Endothelial cell (in vitro differentiated cells): Measurements from ENCODE around the gene LYZL2. TPM values are rescaled to one million over a fixed set of nuclear protein-coding genes. Genes with fewer than 3 reads are reported as not detected.
"Not testable (repeated sequence)": the region's sequence is repeated elsewhere in the genome, so short reads cannot be mapped to it uniquely, and the experiment has no call there.

ENCODE experiments used
- DNase-seq: peaks from one replicate; pipeline ENCODE4 v3.0.0; 2021; ENCODE audit warnings: low spot score
- H3K27ac Mint-ChIP-seq: one replicate; pipeline ENCODE4 v1.8.0; 2021; ENCODE audit warnings: mixed read lengths, inconsistent platforms; ENCODE audit not compliant: unreplicated experiment
- H3K27me3 Mint-ChIP-seq: one replicate; pipeline ENCODE4 v1.8.0; 2021; ENCODE audit warnings: mild to moderate bottlenecking, moderate library complexity, mixed read lengths, inconsistent platforms; ENCODE audit not compliant: unreplicated experiment
- H3K36me3 Mint-ChIP-seq: one replicate; pipeline ENCODE4 v1.8.0; 2021; ENCODE audit warnings: mild to moderate bottlenecking, low read depth, mixed read lengths, inconsistent platforms; ENCODE audit not compliant: unreplicated experiment
- H3K4me1 Mint-ChIP-seq: one replicate; pipeline ENCODE4 v1.8.0; 2021; ENCODE audit warnings: mild to moderate bottlenecking, mixed read lengths, inconsistent platforms; ENCODE audit not compliant: unreplicated experiment
- H3K4me3 Mint-ChIP-seq: one replicate; pipeline ENCODE4 v1.8.0; 2021; ENCODE audit warnings: mild to moderate bottlenecking, mixed read lengths, inconsistent platforms; ENCODE audit not compliant: unreplicated experiment
- H3K9me3 Mint-ChIP-seq: one replicate; pipeline ENCODE4 v1.8.0; 2021; ENCODE audit warnings: mixed read lengths, inconsistent platforms; ENCODE audit not compliant: unreplicated experiment
- CTCF ChIP-seq: fragments of 200-600 bp; sonication (generic); IDR thresholded peaks from one replicate; pipeline ENCODE4 v1.5.0; 2021; ENCODE audit warnings: antibody characterized with exemption; ENCODE audit not compliant: unreplicated experiment
- long read RNA-seq: library from polyadenylated mRNA; unstranded; transcript quantifications from one replicate; pipeline ENCODE4 v2.0.0, GENCODE V29; 2020; ENCODE audit not compliant: unreplicated experiment
- total RNA-seq: library from RNA; stranded (reverse); fragmentation: NEBNext Ultra II Directional; extraction: Animal tissue kit (Norgen Biotek cat#: 25700); gene quantifications from one replicate; pipeline ENCODE4 v1.2.1, GENCODE V29; 2021; ENCODE audit not compliant: unreplicated experiment

LYZL2 gene
- not detected for total RNA-seq
- long read RNA-seq = 0 reads

DNA sequence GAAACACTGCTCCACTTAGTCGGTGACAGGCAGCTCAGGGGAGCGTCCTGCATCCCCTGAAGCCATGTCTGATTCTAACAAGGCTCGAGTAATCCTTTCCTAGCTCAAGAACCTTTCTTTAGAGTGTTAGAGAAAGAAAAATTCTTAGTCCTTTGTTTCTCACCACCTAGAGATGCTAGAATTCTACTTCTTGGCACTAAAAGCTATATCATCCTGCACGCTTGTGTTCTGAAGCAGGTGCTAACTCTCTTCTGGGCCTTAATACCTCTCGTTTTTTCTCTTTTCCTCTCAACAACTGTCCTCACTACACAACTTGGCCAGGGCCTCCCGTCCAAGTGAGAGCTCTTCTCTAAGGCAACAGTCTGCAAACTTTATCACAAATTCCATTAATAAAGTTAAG, at the start of gene LYZL2:
LYZL2 (minus strand) TSS at position 101 of the 400 bp plus-strand sequence. CDS start 2,838 bp downstream, outside the sequence.
- no peaks in the 10 kb centered on the region for H3K27me3 Mint-ChIP-seq
- no peaks in the 10 kb centered on the region for H3K9me3 Mint-ChIP-seq
- no peak within 1 kb of the TSS for H3K4me3 Mint-ChIP-seq
- peaks cover 4% of the 10 kb centered on the region for H3K4me1 Mint-ChIP-seq
- H3K27ac Mint-ChIP-seq = no peak within 1 kb of the TSS
- no peaks in the 10 kb centered on the region for H3K36me3 Mint-ChIP-seq
- no peak for DNase-seq
- TF ChIP-seq CTCF = no peak

DNA sequence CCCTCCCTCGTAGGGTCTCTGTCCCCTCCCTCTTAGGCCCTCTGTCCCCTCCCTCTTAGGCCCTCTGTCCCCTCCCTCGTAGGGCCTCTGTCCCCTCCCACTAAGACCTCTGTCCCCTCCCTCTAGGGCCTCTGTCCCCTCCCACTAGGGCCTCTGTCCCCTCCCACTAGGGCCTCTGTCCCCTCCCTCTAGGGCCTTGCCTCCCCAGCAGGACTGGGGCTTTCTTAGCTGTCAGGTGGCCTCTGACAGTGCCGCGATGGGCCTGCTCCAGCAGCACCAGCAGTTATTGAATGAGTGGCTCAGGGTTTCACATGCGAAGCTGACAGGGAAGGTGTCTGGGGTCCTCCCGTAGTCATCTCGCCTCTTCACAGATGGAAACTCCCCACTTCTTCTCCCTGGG, 48.1 kb upstream of the LYZL2 start:
- not testable (repeated sequence) for H3K27me3 Mint-ChIP-seq, H3K36me3 Mint-ChIP-seq, DNase-seq, H3K27ac Mint-ChIP-seq, H3K4me3 Mint-ChIP-seq, H3K4me1 Mint-ChIP-seq, H3K9me3 Mint-ChIP-seq

DNA sequence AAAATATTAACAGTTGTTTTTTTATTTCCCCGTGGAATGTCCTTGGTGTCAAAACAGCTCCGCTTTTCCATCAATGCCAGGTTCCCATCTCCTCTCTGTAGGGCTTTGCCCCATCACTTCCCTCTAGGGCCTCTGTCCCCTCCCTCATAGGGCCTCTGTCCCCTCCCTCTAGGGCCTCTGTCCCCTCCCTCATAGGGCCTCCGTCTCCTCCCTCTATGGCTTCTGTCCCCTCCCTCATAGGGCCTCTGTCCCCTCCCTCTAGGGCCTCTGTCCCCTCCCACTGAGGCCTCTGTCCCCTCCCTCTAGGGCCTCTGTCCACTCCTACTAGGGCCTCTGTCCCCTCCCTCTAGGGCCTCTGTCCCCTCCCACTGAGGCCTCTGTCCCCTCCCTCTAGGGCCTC, 47.6 kb upstream of the LYZL2 start:
- not testable (repeated sequence) for H3K4me1 Mint-ChIP-seq, H3K36me3 Mint-ChIP-seq, H3K4me3 Mint-ChIP-seq, H3K9me3 Mint-ChIP-seq, H3K27ac Mint-ChIP-seq, H3K27me3 Mint-ChIP-seq, DNase-seq

GRCh38 chr10:30675791-30676718, 46.5 kb upstream of the LYZL2 start:
- H3K36me3 Mint-ChIP-seq = no peaks in the 10 kb centered on the region
- no peaks in the 10 kb centered on the region for H3K9me3 Mint-ChIP-seq
- no peak for DNase-seq
- TF ChIP-seq CTCF = no peak
- no peaks in the 10 kb centered on the region for H3K4me1 Mint-ChIP-seq
- H3K4me3 Mint-ChIP-seq = no peak overlapping the region
- H3K27me3 Mint-ChIP-seq = peaks cover 1% of the 10 kb centered on the region
- H3K27ac Mint-ChIP-seq = no peak overlapping the region

DNA sequence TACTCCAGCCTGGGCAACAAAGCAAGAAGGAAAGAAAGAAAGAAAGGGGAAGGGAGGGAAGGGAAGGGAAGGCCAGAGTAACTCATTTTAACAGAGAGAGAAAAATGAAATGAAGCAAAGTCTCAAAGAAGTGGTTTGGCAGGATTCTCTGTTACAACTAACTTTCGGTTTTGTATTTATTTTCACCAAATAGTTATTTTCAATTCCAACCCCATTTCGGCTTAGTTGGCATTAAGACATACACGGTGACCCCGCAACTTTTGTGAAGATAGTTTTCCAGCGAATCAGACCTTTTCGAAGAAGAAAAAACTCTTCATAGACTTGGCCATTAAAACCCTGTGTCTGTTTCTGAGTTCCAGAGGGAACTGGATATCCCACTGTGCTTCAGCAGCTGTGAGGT, 45.2 kb upstream of the LYZL2 start:
- no peak overlapping the region for H3K27ac Mint-ChIP-seq
- H3K9me3 Mint-ChIP-seq = no peaks in the 10 kb centered on the region
- peaks cover 5% of the 10 kb centered on the region for H3K4me1 Mint-ChIP-seq
- H3K4me3 Mint-ChIP-seq = no peak overlapping the region
- H3K27me3 Mint-ChIP-seq = peaks cover 1% of the 10 kb centered on the region
- no peak for DNase-seq
- no peaks in the 10 kb centered on the region for H3K36me3 Mint-ChIP-seq
- TF ChIP-seq CTCF = no peak

- DNase-seq, H3K27ac Mint-ChIP-seq, H3K9me3 Mint-ChIP-seq, H3K4me3 Mint-ChIP-seq, H3K27me3 Mint-ChIP-seq, H3K36me3 Mint-ChIP-seq: not testable (repeated sequence)
- peaks cover 13% of the 10 kb centered on the region for H3K4me1 Mint-ChIP-seq
Observed at GRCh38 chr10:30673262-30673661, 43.7 kb upstream of the LYZL2 start.

DNA sequence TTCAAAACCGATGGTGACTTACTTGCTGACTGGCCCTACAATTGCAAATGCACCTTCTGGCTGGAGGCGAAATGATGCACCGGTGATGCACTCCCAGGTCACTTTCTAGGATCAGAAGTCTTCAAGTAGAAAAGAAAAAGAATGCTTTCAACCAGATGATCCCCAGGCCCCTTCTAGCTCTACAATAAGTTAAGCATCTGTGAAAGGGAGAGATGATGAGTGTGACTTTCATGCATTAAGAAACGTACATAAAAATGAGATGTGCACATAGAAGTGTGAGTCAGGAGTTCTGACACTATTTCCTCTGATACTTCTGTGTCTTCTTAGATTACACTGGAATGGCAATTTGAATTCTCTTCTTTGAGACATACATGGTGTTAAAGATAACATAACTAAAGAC, 42.8 kb upstream of the LYZL2 start:
- peaks cover 13% of the 10 kb centered on the region for H3K4me1 Mint-ChIP-seq
- not testable (repeated sequence) for H3K27me3 Mint-ChIP-seq, H3K27ac Mint-ChIP-seq, H3K4me3 Mint-ChIP-seq, H3K9me3 Mint-ChIP-seq, DNase-seq, H3K36me3 Mint-ChIP-seq
